HEK293 (cell line): ENCODE results near the gene CAMK2B.
A peak's percentile ranks its signal among the peaks of the same experiment; 100 is the strongest.

Experiments used
- CTCF ChIA-PET: fragments of 350-600 bp; formaldehyde crosslinking; extraction: SDS; loops from one replicate; lab custom pipeline; 2021; ENCODE audit warnings: antibody characterized with exemption; lab: Yijun Ruan, JAX
- POLR2A ChIA-PET: fragments of 300-600 bp; formaldehyde crosslinking; extraction: SDS; loops from one replicate; lab custom pipeline; 2020; ENCODE audit warnings: antibody characterized with exemption, inconsistent platforms; lab: Yijun Ruan, JAX
- H3K27ac ChIP-seq: fragments of 200-500 bp; sonication (Bioruptor generic); 2 replicates; pipeline ENCODE4 v1.5.1; 2014; ENCODE audit warnings: low read depth, low read length, control low read depth, inconsistent platforms; ENCODE audit errors: extremely low read depth
- H3K36me3 ChIP-seq, 2 experiments: fragments of 200-500 bp in 1 of 2; sonication (Bioruptor generic) in 1 of 2; 1 replicate in 1 of 2; 2 replicates in 1 of 2; pipeline ENCODE4 v1.5.1; 2014 to 2017; ENCODE audit warnings: inconsistent platforms in 2 of 2, low read length in 2 of 2; ENCODE audit not compliant: control insufficient read depth in 2 of 2, insufficient read depth in 1 of 2
- H3K4me1 ChIP-seq: fragments of 200-500 bp; sonication (Bioruptor generic); 2 replicates; pipeline ENCODE4 v1.5.1; 2014; ENCODE audit warnings: mild to moderate bottlenecking, low read length, inconsistent platforms; ENCODE audit not compliant: control insufficient read depth, insufficient read depth
- H3K4me3 ChIP-seq: 2 replicates; pipeline ENCODE4 v1.5.1; 2011; ENCODE audit warnings: low read depth, mild to moderate bottlenecking, control low read depth, low read length, moderate library complexity
- H3K9me3 ChIP-seq: fragments of 200-500 bp; sonication (Bioruptor generic); 2 replicates; pipeline ENCODE4 v1.5.1; 2014; ENCODE audit warnings: low read depth, low read length, inconsistent platforms; ENCODE audit not compliant: control insufficient read depth, insufficient read depth
- AEBP2 ChIP-seq: fragments of 450-650 bp; formaldehyde crosslinking; IDR thresholded peaks from 2 replicates; pipeline ENCODE4 v1.5.1; 2016; ENCODE audit warnings: missing biosample characterization, missing genetic modification characterization, borderline replicate concordance
- BCL6B ChIP-seq: fragments of 450-650 bp; formaldehyde crosslinking; IDR thresholded peaks from 2 replicates; pipeline ENCODE4 v1.5.1; 2017; ENCODE audit warnings: missing biosample characterization, missing genetic modification characterization
- GLIS1 ChIP-seq: fragments of 450-650 bp; formaldehyde crosslinking; IDR thresholded peaks from 2 replicates; pipeline ENCODE4 v1.5.1; 2016; ENCODE audit warnings: missing biosample characterization, missing genetic modification characterization
- OVOL3 ChIP-seq: fragments of 450-650 bp; formaldehyde crosslinking; IDR thresholded peaks from 2 replicates; pipeline ENCODE4 v1.5.1; 2016; ENCODE audit warnings: missing biosample characterization, missing genetic modification characterization
- TRIM28 ChIP-seq: IDR thresholded peaks from 2 replicates; pipeline ENCODE4 v1.6.1; 2011; ENCODE audit warnings: low read length, control low read depth, borderline replicate concordance
- WT1 ChIP-seq: fragments of 450-650 bp; formaldehyde crosslinking; IDR thresholded peaks from 2 replicates; pipeline ENCODE4 v1.5.1; 2016; ENCODE audit warnings: missing biosample characterization, missing genetic modification characterization
- ZBTB17 ChIP-seq: fragments of 450-650 bp; formaldehyde crosslinking; IDR thresholded peaks from 2 replicates; pipeline ENCODE4 v1.5.1; 2016; ENCODE audit warnings: missing biosample characterization, missing genetic modification characterization
- ZIC2 ChIP-seq: fragments of 450-650 bp; formaldehyde crosslinking; IDR thresholded peaks from 2 replicates; pipeline ENCODE4 v1.5.1; 2016; ENCODE audit warnings: missing biosample characterization, missing genetic modification characterization
- ZNF16 ChIP-seq: fragments of 450-650 bp; formaldehyde crosslinking; IDR thresholded peaks from 2 replicates; pipeline ENCODE4 v1.5.1; 2016; ENCODE audit warnings: low read depth, missing biosample characterization, missing genetic modification characterization
- ZNF2 ChIP-seq: fragments of 450-650 bp; formaldehyde crosslinking; IDR thresholded peaks from 2 replicates; pipeline ENCODE4 v1.5.1; 2016; ENCODE audit warnings: missing biosample characterization, missing genetic modification characterization
- ZNF404 ChIP-seq: fragments of 450-650 bp; formaldehyde crosslinking; IDR thresholded peaks from 2 replicates; pipeline ENCODE4 v1.5.1; 2017; ENCODE audit warnings: missing biosample characterization, missing genetic modification characterization
- ZNF629 ChIP-seq: fragments of 450-650 bp; formaldehyde crosslinking; IDR thresholded peaks from 2 replicates; pipeline ENCODE4 v1.5.1; 2017; ENCODE audit warnings: missing biosample characterization, missing genetic modification characterization
- ZNF645 ChIP-seq: fragments of 450-650 bp; formaldehyde crosslinking; IDR thresholded peaks from 2 replicates; pipeline ENCODE4; 2016; ENCODE audit warnings: missing biosample characterization, missing genetic modification characterization
- ZNF704 ChIP-seq: fragments of 450-650 bp; formaldehyde crosslinking; IDR thresholded peaks from 2 replicates; pipeline ENCODE4 v1.5.1; 2016; ENCODE audit warnings: missing biosample characterization, missing genetic modification characterization
- TF ChIP-seq, protein P1 (sequence below): fragments of 450-650 bp; formaldehyde crosslinking; IDR thresholded peaks from 2 replicates; pipeline ENCODE4 v1.5.1; 2016; ENCODE audit warnings: missing biosample characterization, missing genetic modification characterization
- TF ChIP-seq, protein P2 (sequence below): fragments of 450-650 bp; formaldehyde crosslinking; IDR thresholded peaks from 2 replicates; pipeline ENCODE4 v1.5.1; 2016; ENCODE audit warnings: missing biosample characterization, missing genetic modification characterization
- TF ChIP-seq, protein P3 (sequence below): fragments of 450-650 bp; formaldehyde crosslinking; IDR thresholded peaks from 2 replicates; pipeline ENCODE4 v1.5.0; 2017; ENCODE audit warnings: missing biosample characterization, missing genetic modification characterization, borderline replicate concordance

Gene CAMK2B

DNA sequence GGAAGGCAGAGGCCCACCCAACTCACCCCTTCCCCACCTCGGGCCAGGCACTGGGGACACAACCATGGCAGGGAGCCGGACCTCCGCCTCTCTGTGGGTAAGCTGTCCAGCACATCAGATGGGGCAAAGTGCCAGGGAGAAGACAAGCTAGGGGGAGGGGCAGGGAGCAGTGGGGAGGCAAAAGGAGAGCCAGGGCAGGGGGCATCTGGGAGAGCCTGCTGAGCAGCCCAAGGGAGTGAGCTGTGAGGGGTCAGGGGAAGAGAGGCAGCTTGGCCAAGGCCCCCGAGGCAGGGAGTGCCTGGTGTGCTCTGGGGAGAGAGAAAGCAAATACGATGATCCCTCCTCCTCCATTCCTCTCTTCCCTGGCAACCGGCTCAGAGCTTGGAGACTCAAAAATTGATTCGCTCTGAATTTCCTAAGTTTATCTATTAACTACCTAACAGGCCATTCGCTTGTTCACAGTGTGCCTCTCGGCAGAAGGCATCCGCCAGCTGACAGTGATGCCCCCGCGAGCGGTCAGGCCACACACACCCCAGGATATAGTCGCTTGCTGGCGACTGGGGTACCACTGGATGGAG, 4.5 kb downstream of the CAMK2B start (continued):
- no peak for TF ChIP-seq BCL6B (tag by site-specific recombination)
- no peak for TF ChIP-seq ZNF645 (tag by site-specific recombination)
- TF ChIP-seq ZNF629 = no peak
- TF ChIP-seq TRIM28 = no peak
- no peak for TF ChIP-seq ZNF2 (tag by site-specific recombination)
- TF ChIP-seq, protein P1, sequence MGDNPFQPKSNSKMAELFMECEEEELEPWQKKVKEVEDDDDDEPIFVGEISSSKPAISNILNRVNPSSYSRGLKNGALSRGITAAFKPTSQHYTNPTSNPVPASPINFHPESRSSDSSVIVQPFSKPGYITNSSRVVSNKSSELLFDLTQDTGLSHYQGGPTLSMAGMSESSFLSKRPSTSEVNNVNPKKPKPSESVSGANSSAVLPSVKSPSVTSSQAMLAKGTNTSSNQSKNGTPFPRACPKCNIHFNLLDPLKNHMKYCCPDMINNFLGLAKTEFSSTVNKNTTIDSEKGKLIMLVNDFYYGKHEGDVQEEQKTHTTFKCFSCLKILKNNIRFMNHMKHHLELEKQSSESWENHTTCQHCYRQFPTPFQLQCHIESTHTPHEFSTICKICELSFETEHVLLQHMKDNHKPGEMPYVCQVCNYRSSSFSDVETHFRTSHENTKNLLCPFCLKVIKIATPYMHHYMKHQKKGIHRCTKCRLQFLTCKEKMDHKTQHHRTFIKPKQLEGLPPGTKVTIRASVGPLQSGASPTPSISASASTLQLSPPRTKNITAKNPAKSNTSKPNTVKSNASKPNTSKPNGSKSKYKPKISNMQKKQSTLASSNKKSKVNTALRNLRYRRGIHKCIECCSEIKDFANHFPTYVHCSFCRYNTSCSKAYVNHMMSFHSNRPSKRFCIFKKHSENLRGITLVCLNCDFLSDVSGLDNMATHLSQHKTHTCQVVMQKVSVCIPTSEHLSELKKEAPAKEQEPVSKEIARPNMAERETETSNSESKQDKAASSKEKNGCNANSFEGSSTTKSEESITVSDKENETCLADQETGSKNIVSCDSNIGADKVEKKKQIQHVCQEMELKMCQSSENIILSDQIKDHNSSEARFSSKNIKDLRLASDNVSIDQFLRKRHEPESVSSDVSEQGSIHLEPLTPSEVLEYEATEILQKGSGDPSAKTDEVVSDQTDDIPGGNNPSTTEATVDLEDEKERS = no peak
- no peak for TF ChIP-seq ZNF704 (tag by site-specific recombination)
- TF ChIP-seq ZBTB17 (tag by site-specific recombination) = no peak
- TF ChIP-seq ZIC2 (tag by site-specific recombination) = peak; percentile 92
- TF ChIP-seq, protein P2, sequence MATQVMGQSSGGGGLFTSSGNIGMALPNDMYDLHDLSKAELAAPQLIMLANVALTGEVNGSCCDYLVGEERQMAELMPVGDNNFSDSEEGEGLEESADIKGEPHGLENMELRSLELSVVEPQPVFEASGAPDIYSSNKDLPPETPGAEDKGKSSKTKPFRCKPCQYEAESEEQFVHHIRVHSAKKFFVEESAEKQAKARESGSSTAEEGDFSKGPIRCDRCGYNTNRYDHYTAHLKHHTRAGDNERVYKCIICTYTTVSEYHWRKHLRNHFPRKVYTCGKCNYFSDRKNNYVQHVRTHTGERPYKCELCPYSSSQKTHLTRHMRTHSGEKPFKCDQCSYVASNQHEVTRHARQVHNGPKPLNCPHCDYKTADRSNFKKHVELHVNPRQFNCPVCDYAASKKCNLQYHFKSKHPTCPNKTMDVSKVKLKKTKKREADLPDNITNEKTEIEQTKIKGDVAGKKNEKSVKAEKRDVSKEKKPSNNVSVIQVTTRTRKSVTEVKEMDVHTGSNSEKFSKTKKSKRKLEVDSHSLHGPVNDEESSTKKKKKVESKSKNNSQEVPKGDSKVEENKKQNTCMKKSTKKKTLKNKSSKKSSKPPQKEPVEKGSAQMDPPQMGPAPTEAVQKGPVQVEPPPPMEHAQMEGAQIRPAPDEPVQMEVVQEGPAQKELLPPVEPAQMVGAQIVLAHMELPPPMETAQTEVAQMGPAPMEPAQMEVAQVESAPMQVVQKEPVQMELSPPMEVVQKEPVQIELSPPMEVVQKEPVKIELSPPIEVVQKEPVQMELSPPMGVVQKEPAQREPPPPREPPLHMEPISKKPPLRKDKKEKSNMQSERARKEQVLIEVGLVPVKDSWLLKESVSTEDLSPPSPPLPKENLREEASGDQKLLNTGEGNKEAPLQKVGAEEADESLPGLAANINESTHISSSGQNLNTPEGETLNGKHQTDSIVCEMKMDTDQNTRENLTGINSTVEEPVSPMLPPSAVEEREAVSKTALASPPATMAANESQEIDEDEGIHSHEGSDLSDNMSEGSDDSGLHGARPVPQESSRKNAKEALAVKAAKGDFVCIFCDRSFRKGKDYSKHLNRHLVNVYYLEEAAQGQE (tag by site-specific recombination) = peak; percentile 65; the same call in 1 of the 2 replicates
- TF ChIP-seq WT1 (tag by site-specific recombination) = no peak
- peak; percentile 82 for TF ChIP-seq GLIS1

DNA sequence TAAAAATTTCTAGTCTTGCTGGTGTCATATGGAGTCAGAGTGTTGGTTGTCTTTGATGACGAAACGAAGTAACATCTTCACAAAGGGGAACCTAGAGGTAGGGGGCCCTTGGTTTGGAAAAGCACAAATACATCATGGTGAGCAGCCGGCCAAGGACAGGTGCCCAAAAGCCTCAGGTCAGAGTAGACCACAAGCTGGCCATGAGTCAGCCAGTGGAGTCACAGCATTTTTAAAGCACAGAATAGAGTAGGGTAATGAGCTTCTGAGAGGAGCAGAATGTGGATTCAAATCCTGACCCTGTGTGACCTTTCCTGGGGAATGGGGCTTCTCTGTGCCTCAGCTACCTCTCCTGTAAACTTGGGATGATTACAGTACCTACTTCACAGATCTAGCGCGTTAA, 5.3 kb downstream of the CAMK2B start:
- CTCF ChIA-PET = interaction anchor here (0.6 to 0.7 kb wide), 2 partner anchors 40 to 212 kb away, joined by 3 to 4 read pairs; no protein-coding TSS in a partner anchor
- Histone ChIP-seq H3K9me3 (no peaks in the 10 kb centered on the region), H3K4me3 (no peak overlapping the region), H3K4me1 (peaks cover 2% of the 10 kb centered on the region; the same call in 1 of the 2 replicates), H3K36me3 (no peaks in the 10 kb centered on the region), H3K27ac (no peak overlapping the region)
- TF ChIP-seq AEBP2 (tag by site-specific recombination) (no peak), ZNF404 (no peak), ZNF16 (tag by site-specific recombination) (no peak), OVOL3 (tag by site-specific recombination) (no peak)
- TF ChIP-seq, protein P3, sequence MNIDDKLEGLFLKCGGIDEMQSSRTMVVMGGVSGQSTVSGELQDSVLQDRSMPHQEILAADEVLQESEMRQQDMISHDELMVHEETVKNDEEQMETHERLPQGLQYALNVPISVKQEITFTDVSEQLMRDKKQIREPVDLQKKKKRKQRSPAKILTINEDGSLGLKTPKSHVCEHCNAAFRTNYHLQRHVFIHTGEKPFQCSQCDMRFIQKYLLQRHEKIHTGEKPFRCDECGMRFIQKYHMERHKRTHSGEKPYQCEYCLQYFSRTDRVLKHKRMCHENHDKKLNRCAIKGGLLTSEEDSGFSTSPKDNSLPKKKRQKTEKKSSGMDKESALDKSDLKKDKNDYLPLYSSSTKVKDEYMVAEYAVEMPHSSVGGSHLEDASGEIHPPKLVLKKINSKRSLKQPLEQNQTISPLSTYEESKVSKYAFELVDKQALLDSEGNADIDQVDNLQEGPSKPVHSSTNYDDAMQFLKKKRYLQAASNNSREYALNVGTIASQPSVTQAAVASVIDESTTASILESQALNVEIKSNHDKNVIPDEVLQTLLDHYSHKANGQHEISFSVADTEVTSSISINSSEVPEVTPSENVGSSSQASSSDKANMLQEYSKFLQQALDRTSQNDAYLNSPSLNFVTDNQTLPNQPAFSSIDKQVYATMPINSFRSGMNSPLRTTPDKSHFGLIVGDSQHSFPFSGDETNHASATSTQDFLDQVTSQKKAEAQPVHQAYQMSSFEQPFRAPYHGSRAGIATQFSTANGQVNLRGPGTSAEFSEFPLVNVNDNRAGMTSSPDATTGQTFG (tag by site-specific recombination) = no peak
- POLR2A ChIA-PET = no interaction called here
